Activated CD8-positive, alpha-beta T cell treated with anti-CD3 and anti-CD28 coated beads for 36 hours (primary cell): ENCODE measurements around the gene MRFAP1L1. TPM values are rescaled to one million over a fixed set of nuclear protein-coding genes. Genes with fewer than 3 reads are reported as not detected.

Source experiments
- ATAC-seq: fragments of 200-7000 bp; cut with Tn5 transposase; one replicate; pipeline ENCODE4 v1.10.0; 2021; ENCODE audit warnings: mild to moderate bottlenecking, moderate library complexity
- CTCF ChIA-PET: fragments of 350-600 bp; sonication (Branson Sonifier 250); formaldehyde crosslinking; loops from one replicate; lab custom pipeline; 2021; ENCODE audit warnings: antibody characterized with exemption; lab: Charles Lee
- POLR2A ChIA-PET: fragments of 350-600 bp; sonication (Branson Sonifier 250); formaldehyde crosslinking; loops from one replicate; lab custom pipeline; 2021; ENCODE audit warnings: antibody characterized with exemption; lab: Charles Lee
- DNase-seq: peaks from one replicate; pipeline ENCODE4 v3.0.0-alpha.2; 2020
- H3K27ac Mint-ChIP-seq: one replicate; pipeline ENCODE4 v1.8.0; 2021; ENCODE audit warnings: mild to moderate bottlenecking, mixed read lengths
- H3K27me3 Mint-ChIP-seq: one replicate; pipeline ENCODE4 v1.8.0; 2021; ENCODE audit warnings: mixed read lengths
- H3K36me3 Mint-ChIP-seq: one replicate; pipeline ENCODE4 v1.8.0; 2021; ENCODE audit warnings: low read depth, mixed read lengths
- H3K4me1 Mint-ChIP-seq: one replicate; pipeline ENCODE4 v1.8.0; 2021; ENCODE audit warnings: low read depth, mixed read lengths
- H3K4me3 Mint-ChIP-seq: one replicate; pipeline ENCODE4 v1.8.0; 2021; ENCODE audit warnings: mild to moderate bottlenecking, moderate library complexity, mixed read lengths
- H3K9me3 Mint-ChIP-seq: one replicate; pipeline ENCODE4 v1.8.0; 2021; ENCODE audit warnings: mixed read lengths
- CTCF ChIP-seq: fragments of 200-600 bp; IDR thresholded peaks from one replicate; pipeline ENCODE4 v1.8.0; 2022; ENCODE audit warnings: antibody characterized with exemption, mild to moderate bottlenecking
- intact Hi-C: fragments of 100-400 bp; cut with micrococcal nuclease; formaldehyde crosslinking; loops from one replicate; pipeline ENCODE4 v1.10.0; 2022
- total RNA-seq, 2 experiments: library from RNA; stranded (reverse); gene quantifications; one replicate each; pipeline ENCODE4 v1.2.3, GENCODE V29; 2021

Gene MRFAP1L1
- total RNA-seq, 2 experiments from 2014 or later = 36.7 to 39.2 TPM

GRCh38 chr4:6696611-6697010 lies 13.1 kb downstream of the MRFAP1L1 start:
- peak; percentile 60 for ATAC-seq
- no peak for TF ChIP-seq CTCF
- intact Hi-C loops = no loop called here
- Mint-ChIP-seq H3K27me3 (no peaks in the 10 kb centered on the region), H3K9me3 (no peaks in the 10 kb centered on the region), H3K4me1 (peaks cover 70% of the 10 kb centered on the region), H3K27ac (peak overlapping the region; percentile 92), H3K4me3 (peak overlapping the region; percentile 38), H3K36me3 (peaks cover 1% of the 10 kb centered on the region)
- ChIA-PET POLR2A (interaction anchor here (0.9 to 3.6 kb wide), 9 partner anchors 12 to 83 kb away, joined by 3 to 26 read pairs (median 7); partner anchors contain the start of genes BLOC1S4 and MRFAP1L1), CTCF (interaction anchor here (1.2 to 8.5 kb wide), 5 partner anchors 8 to 23 kb away, joined by 3 to 102 read pairs (median 4); partner anchors contain the start of gene MRFAP1L1)
- DNase-seq = no peak

GRCh38 chr4:6695660-6696610 lies 13.7 kb downstream of the MRFAP1L1 start:
- peak overlapping the region; percentile 92 for H3K27ac Mint-ChIP-seq
- ATAC-seq (peak; percentile 66), DNase-seq (peak; percentile 61)
- H3K4me1 Mint-ChIP-seq = peaks cover 74% of the 10 kb centered on the region
- no peaks in the 10 kb centered on the region for H3K9me3 Mint-ChIP-seq
- CTCF ChIA-PET = interaction anchor here (1.2 to 8.5 kb wide), 7 partner anchors 9 to 55 kb away, joined by 3 to 102 read pairs (median 4); partner anchors contain the start of gene MRFAP1L1
- peaks cover 1% of the 10 kb centered on the region for H3K36me3 Mint-ChIP-seq
- intact Hi-C loops = no loop called here
- H3K27me3 Mint-ChIP-seq = no peaks in the 10 kb centered on the region
- H3K4me3 Mint-ChIP-seq = peak overlapping the region; percentile 38
- TF ChIP-seq CTCF = no peak
- POLR2A ChIA-PET = interaction anchor here (0.9 to 3.6 kb wide), 10 partner anchors 13 to 89 kb away, joined by 3 to 26 read pairs (median 8); partner anchors contain the start of genes BLOC1S4 and MRFAP1L1

GRCh38 chr4:6694177-6694901 lies 15.3 kb downstream of the MRFAP1L1 start:
- Mint-ChIP-seq H3K36me3 (no peaks in the 10 kb centered on the region), H3K9me3 (no peaks in the 10 kb centered on the region), H3K27me3 (no peaks in the 10 kb centered on the region), H3K4me1 (peaks cover 80% of the 10 kb centered on the region), H3K4me3 (peak overlapping the region; percentile 65), H3K27ac (peak overlapping the region; percentile 92)
- ATAC-seq (peak; percentile 29), DNase-seq (peak; percentile 44)
- POLR2A ChIA-PET = interaction anchor here (0.8 to 3.6 kb wide), 8 partner anchors 15 to 90 kb away, joined by 3 to 26 read pairs (median 8); partner anchors contain the start of genes MRFAP1 and MRFAP1L1
- CTCF ChIA-PET = interaction anchor here (1.0 kb wide), 2 partner anchors 15 to 20 kb away, joined by 4 to 7 read pairs; partner anchors contain the start of gene MRFAP1L1
- intact Hi-C loops = no loop called here
- TF ChIP-seq CTCF = no peak

- no peaks in the 10 kb centered on the region for H3K9me3 Mint-ChIP-seq
- no peak for DNase-seq
- H3K4me3 Mint-ChIP-seq = peak within 1 kb of the TSS; percentile 65
- TF ChIP-seq CTCF = no peak
- H3K27ac Mint-ChIP-seq = peak within 1 kb of the TSS; percentile 92
- CTCF ChIA-PET = interaction anchor here (0.9 to 2.9 kb wide), 8 partner anchors 8 to 20 kb away, joined by 3 to 8 read pairs (median 5); partner anchors contain the start of gene MRFAP1L1
- no peak for ATAC-seq
- H3K4me1 Mint-ChIP-seq = peaks cover 83% of the 10 kb centered on the region
- no peaks in the 10 kb centered on the region for H3K27me3 Mint-ChIP-seq
- POLR2A ChIA-PET = interaction anchor here (0.8 to 6.9 kb wide), 7 partner anchors 15 to 91 kb away, joined by 3 to 74 read pairs (median 8); partner anchors contain the start of genes BLOC1S4, MRFAP1 and MRFAP1L1
- H3K36me3 Mint-ChIP-seq = no peaks in the 10 kb centered on the region
- intact Hi-C loops = no loop called here
These were observed 16.2 kb downstream of the MRFAP1L1 start, which contains the start of gene S100P for GRCh38 chr4:6693231-6694176. Gene S100P (plus strand): TSS chr4:6693878. CDS start chr4:6693933, 55 bp downstream.
